T-helper 17 cell (primary cell): ENCODE data around the gene CNPPD1. TPM values are rescaled to one million over a fixed set of nuclear protein-coding genes. Genes with fewer than 3 reads are reported as not detected.
A peak's percentile ranks its signal among the peaks of the same experiment; 100 is the strongest.

Experiments
- ATAC-seq: fragments of 150-1000 bp; cut with Tn5 transposase; 2 replicates; pipeline ENCODE4 v1.10.0; 2021; ENCODE audit warnings: mild to moderate bottlenecking, moderate library complexity
- DNase-seq, 3 donors: peaks; one replicate each; pipeline versions ENCODE4 v3.0.0 to v3.0.0-alpha.2; 2020 to 2021
- H3K9me3 ChIP-seq: one replicate; pipeline ENCODE4 v1.7.0; 2013; ENCODE audit warnings: low read length, mild to moderate bottlenecking; ENCODE audit not compliant: control insufficient read depth, poor library complexity, severe bottlenecking
- H3K27ac Mint-ChIP-seq: one replicate; pipeline ENCODE4 v1.8.0; 2022; ENCODE audit warnings: mild to moderate bottlenecking, moderate library complexity, mixed read lengths
- H3K27me3 Mint-ChIP-seq: one replicate; pipeline ENCODE4 v1.8.0; 2022; ENCODE audit warnings: mixed read lengths
- H3K36me3 Mint-ChIP-seq: one replicate; pipeline ENCODE4 v1.8.0; 2022; ENCODE audit warnings: low read depth, mixed read lengths
- H3K4me1 Mint-ChIP-seq: one replicate; pipeline ENCODE4 v1.8.0; 2022; ENCODE audit warnings: mild to moderate bottlenecking, mixed read lengths
- H3K4me3 Mint-ChIP-seq: one replicate; pipeline ENCODE4 v1.8.0; 2022; ENCODE audit warnings: mild to moderate bottlenecking, moderate library complexity, mixed read lengths
- total RNA-seq, 4 donors: library from RNA in 2 of 4; stranded (reverse) in 2 of 4; gene quantifications; one replicate each; pipeline ENCODE4 v1.2.3 and lab custom pipeline; 2022 to 2026

The CNPPD1 gene
- total RNA-seq (10 to 100 TPM; 50.8 to 58.1 TPM), total RNA-seq (lab: John Stamatoyannopoulos, UW) (57.1 to 111 reads per million in 2 donors)

DNA sequence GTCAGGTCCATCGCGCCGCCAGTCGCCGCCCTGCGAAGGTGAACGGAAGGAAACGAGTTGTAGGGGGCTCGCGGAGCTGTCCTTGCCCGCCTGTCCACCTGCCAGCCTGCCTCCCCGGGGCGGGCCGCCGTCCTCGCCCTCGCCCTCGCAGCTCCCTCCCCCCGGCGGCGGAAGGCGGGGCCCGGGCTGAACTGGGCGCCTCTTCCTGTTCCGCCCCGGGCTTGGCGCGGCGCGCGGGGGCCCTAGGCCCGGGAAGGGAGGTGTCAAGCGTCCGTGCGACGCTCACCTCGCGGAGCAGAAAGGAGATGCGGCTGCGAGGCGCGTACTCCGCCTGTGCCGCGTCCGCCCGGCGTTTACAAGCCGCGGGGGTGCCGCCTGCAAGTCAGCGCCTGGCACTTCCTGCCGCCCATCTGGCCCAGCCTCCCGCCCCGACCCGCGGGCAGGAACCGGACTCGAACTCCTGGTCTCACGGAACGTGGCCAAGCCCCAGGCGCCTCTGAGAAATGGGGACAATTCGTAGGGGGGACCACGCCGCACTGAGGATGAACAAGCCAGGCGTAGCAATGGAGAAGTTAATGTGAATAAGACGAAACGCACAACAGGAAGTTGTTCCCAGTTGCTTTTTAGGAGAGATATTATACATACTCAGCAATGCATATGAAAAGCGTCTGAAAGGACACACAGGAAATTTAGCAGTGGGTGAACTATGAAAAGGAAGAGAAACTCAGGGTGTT lies at the start of gene CNPPD1:
CNPPD1 (minus strand) TSS at position 108 of the 734 bp plus-strand sequence; CDS start at position 11, 97 bp downstream.
- ATAC-seq (peak; percentile 79), DNase-seq (peak; percentile 83 to 88 (median 85))
- Mint-ChIP-seq H3K27ac (peak within 1 kb of the TSS; percentile 99), H3K4me3 (peak within 1 kb of the TSS; percentile 93), H3K36me3 (peaks cover 7% of the 10 kb centered on the region), H3K27me3 (no peaks in the 10 kb centered on the region), H3K4me1 (peaks cover 46% of the 10 kb centered on the region)
- no peaks in the 10 kb centered on the region for H3K9me3 ChIP-seq

DNA sequence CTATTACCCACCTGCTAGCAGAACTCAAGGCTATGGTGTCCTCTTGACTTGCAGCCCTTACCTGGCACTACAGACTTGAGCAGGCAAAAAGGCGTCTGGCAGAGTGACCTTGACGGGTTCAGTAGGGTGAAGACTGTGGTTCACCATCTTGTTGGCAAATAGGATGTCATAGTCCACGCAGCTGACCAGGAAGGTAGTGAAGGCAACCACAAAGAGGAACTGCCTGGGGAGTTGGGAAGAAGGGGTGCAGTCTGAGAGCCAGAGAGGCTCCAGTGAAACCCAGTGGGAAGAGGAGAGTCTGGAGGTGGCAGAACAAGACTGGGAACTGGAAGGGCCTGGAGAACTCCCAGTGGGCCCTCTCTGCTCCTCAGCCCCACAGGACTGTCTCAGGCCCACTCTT lies 48.6 kb upstream of the CNPPD1 start:
- H3K27ac Mint-ChIP-seq: peak overlapping the region; percentile 43
- no peak for DNase-seq
- no peak for ATAC-seq
- no peaks in the 10 kb centered on the region for H3K27me3 Mint-ChIP-seq
- no peak overlapping the region for H3K4me3 Mint-ChIP-seq
- no peaks in the 10 kb centered on the region for H3K9me3 ChIP-seq
- peaks cover 28% of the 10 kb centered on the region for H3K4me1 Mint-ChIP-seq
- H3K36me3 Mint-ChIP-seq: peaks cover 12% of the 10 kb centered on the region

DNA sequence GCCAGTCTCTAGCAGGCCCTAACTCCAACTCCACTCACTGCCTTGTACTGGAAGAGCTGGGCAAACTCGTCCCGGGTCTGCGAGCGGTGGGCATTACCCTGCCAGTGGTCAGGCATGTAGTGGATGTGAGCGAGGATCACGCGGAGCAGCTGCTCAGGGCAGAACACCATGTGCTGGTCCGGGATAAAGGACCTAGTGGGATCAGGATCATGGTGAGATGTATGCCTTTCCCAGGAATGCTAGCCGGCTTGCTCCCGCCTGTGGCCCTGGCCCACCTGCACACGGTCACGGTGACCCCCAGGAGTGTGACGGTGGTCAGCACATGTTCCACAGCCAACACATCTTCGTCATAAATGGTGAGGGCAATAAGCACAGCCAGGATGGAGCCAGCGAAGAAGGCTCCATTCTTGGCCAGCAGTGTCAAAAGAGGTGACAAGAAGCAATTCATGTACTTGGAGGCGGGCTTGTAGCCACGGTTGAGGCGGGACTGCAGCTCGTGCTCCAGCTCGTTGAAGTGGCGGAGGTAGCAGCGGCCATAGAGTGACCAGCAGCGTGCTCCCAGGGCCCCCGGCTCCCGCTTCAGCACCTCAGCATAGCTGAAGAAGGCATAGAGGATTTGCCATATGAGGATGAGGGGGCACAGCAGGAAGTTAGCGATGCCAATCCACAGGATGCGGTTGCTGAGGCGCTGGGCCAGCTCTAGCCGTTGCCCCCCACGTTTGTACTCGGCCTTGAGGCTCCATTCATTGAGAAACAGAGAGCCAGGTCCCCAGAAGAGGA lies 47.3 kb upstream of the CNPPD1 start:
- ATAC-seq: no peak
- Mint-ChIP-seq H3K4me1 (peaks cover 17% of the 10 kb centered on the region), H3K4me3 (no peak overlapping the region), H3K27ac (peak overlapping the region; percentile 54), H3K27me3 (no peaks in the 10 kb centered on the region), H3K36me3 (peaks cover 7% of the 10 kb centered on the region)
- no peak for DNase-seq
- no peaks in the 10 kb centered on the region for H3K9me3 ChIP-seq

DNA sequence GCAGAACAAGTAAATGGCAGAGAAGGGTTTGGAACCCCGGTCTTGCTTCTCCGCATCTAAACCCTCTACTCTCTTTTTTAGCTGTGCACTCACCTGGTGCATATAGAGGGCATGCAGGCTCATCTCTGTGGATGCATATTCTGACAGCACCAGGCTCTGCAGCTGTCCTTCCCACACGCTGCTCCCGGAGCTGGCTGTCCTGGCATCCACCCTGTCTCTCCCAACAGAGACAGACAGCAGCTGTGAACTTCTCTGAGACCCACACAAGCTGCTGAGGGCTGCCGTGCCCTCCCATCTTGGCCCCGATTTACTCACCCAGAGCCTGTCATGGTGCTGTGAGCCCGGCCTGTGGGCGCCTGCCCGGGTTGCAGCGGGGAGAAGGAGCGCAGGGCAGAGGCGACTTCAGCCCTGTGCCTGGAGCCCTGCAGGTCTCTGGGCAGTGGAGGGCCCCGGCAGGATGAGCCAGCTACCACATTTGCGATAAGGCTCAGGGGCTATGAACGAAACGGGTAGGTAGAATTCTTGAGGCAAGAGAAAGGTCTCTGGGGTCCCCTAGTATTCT lies 45.3 kb upstream of the CNPPD1 start:
- no peak for DNase-seq
- no peaks in the 10 kb centered on the region for H3K9me3 ChIP-seq
- H3K27me3 Mint-ChIP-seq: no peaks in the 10 kb centered on the region
- H3K4me1 Mint-ChIP-seq: peaks cover 19% of the 10 kb centered on the region
- no peak overlapping the region for H3K27ac Mint-ChIP-seq
- no peak for ATAC-seq
- H3K36me3 Mint-ChIP-seq: peaks cover 7% of the 10 kb centered on the region
- H3K4me3 Mint-ChIP-seq: no peak overlapping the region

DNA sequence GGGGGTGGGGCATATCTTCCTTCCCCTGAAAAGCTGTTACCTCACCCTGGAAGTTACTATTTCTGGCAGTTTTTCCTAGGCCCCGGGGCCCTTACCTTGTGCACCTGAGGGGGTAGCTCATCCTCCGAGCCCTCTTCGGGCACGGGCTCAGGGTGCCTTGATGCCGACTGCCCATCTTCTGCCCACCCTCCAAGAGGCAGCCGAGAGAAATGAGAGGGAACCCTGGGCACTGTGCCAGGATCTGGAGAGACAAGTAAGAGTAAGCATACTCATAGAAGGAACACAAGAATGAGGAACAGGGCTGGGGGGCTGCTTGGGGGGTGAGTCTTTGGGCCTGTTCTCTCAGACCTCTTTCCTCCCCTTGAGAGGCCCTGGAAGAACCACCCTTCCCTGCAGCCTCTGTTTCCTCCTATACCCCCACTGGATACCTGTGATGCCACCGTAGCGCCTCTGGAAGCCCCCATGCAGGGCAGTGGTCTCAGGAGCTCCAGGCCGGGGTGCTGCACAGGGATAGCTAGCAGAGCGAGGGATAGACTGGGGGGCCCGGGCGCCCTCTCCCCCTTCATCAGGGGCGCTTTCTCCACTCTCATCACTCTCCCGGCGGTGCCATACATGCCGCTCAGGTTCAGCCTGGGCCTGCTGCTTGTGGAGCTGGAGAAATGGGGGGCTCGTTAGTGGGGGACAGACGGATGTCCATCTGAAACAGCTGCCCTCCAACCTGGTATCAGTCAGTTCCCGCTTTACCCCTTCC lies 44.1 kb upstream of the CNPPD1 start:
- H3K4me1 Mint-ChIP-seq: peaks cover 16% of the 10 kb centered on the region
- no peak overlapping the region for H3K27ac Mint-ChIP-seq
- DNase-seq: no peak
- H3K36me3 Mint-ChIP-seq: peaks cover 7% of the 10 kb centered on the region
- no peaks in the 10 kb centered on the region for H3K9me3 ChIP-seq
- H3K4me3 Mint-ChIP-seq: no peak overlapping the region
- no peaks in the 10 kb centered on the region for H3K27me3 Mint-ChIP-seq
- ATAC-seq: no peak

DNA sequence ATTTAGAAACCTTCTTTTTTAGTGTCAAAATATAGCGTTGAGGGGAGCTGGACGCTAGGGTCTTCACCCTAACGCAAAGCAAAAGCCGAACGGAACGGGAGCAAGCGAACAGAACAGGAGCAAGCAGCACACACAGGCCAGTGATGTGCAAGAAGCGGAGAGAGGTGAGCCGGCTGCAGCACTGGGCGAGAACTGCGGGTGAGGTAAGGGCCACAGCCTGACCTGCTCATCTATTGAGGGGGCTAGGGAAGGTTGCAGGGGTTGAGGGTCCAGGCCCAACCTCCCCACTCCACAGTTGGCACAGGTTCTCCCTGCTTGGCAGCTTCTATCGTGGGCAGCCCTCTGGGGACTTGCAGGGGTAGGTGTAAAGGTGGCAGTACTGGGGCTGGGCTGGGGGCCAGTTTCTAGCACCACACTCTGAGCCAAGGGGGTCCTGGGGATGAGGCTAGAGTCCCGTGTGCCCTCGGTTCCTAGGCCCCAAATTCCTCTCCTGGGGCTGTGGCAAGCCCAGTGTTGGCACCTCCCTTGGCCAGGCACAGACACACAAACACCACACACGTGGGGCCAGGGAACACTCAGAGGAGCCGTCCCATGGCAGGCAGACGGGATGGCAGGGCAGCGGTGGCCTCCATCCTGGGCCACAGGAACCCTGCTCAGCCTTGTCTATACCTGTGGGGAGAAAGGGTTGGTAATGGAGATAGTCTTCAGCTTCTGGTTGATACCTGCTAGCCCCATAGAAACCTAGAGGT lies 43.2 kb upstream of the CNPPD1 start:
- H3K9me3 ChIP-seq: no peaks in the 10 kb centered on the region
- ATAC-seq (no peak), DNase-seq (no peak)
- Mint-ChIP-seq H3K36me3 (peaks cover 7% of the 10 kb centered on the region), H3K27ac (no peak overlapping the region), H3K4me1 (peaks cover 12% of the 10 kb centered on the region), H3K27me3 (no peaks in the 10 kb centered on the region), H3K4me3 (peak overlapping the region; percentile 62)

DNA sequence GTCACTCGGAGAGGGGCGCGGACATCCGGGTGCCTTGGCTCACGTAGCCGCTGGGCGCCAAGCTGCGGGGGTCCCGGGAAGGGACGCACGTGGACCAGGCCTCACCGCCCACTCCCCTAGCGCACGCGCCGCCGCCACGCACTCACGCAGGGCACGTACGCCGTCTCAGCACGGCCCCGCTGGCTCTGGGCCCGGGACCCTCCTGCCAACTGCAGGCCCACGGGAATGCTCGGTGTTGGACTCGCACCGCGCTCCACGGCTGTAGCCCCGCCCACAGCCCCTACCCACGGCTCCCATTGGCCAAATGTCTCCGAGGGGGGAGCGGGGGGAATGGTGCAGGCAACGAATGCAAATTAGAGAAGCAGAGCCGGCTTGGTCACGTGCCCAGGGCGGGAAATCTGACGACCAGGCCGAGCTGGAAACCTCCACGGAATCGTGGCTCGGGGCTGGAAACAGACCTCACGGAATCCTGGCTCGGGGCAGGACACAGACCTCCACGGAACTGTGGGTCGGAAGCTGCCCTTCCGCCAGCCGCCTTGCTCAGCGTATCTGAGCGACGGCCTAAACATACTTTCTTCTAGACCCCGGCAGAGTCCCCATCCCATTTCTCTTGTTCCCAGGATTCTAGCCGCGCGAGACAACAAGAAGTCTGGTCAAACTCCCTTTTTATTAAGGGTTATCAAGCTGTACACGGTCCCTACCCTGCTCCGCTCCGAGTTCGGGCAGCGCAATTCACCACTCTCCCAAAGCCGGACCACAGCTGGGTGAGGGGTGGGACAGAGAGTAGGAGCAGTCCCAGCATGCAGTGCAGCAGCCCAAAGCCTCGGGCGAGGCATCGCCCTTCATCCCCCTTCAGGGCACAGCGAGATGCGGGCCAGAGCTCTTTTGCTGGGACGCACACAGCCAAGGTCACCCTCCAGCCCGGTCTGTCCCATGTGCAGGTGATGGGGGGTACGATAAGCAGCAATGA lies 42.3 kb upstream of the CNPPD1 start, which contains the start of gene ABCB6:
ABCB6 (minus strand) TSS at position 227 of the 970 bp plus-strand sequence. CDS start 285 bp downstream, outside the sequence.
- H3K4me1 Mint-ChIP-seq: peaks cover 10% of the 10 kb centered on the region
- ATAC-seq (peak; percentile 92), DNase-seq (peak; percentile 76 to 82 (median 77))
- H3K27me3 Mint-ChIP-seq: no peaks in the 10 kb centered on the region
- peaks cover 7% of the 10 kb centered on the region for H3K36me3 Mint-ChIP-seq
- H3K9me3 ChIP-seq: no peaks in the 10 kb centered on the region
- H3K27ac Mint-ChIP-seq: peak within 1 kb of the TSS; percentile 73
- peak within 1 kb of the TSS; percentile 89 for H3K4me3 Mint-ChIP-seq

DNA sequence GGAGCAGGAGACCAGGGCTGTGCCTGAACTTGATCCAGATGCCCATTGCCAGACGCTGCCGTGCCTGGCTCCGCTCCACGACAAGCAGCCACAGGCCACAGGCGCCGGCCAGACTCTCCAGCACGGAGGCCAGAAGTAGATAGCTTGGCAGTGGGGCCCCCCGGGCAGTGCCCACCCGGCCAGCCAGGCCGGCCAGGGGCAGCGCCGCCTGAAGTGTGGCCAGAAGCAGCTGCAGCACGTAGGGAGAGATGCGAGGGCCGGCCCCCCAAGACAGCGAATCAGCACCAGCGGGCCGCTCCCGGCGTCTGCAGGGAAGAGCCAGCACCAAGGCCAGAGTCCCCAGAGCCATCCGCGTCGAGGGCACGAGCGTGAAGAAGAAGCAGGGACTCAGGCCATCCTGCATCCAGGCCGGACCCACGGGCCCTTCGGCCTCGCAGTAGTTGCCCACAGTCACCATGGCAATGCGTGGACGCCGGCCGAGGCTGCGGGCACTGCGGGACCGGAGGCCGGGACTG lies 41.5 kb upstream of the CNPPD1 start:
- Mint-ChIP-seq H3K36me3 (peaks cover 4% of the 10 kb centered on the region), H3K27me3 (no peaks in the 10 kb centered on the region), H3K4me3 (peak overlapping the region; percentile 89), H3K27ac (peak overlapping the region; percentile 73), H3K4me1 (peaks cover 10% of the 10 kb centered on the region)
- peak; percentile 50 for ATAC-seq
- H3K9me3 ChIP-seq: no peaks in the 10 kb centered on the region
- DNase-seq: peak in 1 of 3 donors; percentile 23

DNA sequence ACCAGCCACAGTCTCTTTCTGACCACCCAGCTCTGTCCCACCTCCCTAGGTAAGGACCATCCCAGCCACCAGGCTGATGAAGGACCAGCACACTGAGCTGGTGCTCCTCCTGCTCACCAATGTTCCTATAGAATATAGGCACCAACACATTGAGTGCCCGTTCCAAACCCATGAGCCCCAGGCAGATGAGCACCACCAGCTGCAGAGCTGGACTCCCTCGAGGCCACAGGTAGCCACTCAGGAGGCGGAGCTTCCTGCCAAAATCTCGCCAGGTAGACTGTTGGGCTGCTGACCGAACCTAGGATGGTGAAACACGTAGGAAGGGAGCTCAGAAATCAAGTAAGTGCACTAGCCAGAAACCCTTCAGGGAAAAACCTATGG lies 39.8 kb upstream of the CNPPD1 start:
- H3K27me3 Mint-ChIP-seq: no peaks in the 10 kb centered on the region
- H3K9me3 ChIP-seq: no peaks in the 10 kb centered on the region
- H3K27ac Mint-ChIP-seq: no peak overlapping the region
- H3K4me1 Mint-ChIP-seq: peaks cover 9% of the 10 kb centered on the region
- peaks cover 2% of the 10 kb centered on the region for H3K36me3 Mint-ChIP-seq
- DNase-seq (no peak), ATAC-seq (no peak)
- H3K4me3 Mint-ChIP-seq: no peak overlapping the region

DNA sequence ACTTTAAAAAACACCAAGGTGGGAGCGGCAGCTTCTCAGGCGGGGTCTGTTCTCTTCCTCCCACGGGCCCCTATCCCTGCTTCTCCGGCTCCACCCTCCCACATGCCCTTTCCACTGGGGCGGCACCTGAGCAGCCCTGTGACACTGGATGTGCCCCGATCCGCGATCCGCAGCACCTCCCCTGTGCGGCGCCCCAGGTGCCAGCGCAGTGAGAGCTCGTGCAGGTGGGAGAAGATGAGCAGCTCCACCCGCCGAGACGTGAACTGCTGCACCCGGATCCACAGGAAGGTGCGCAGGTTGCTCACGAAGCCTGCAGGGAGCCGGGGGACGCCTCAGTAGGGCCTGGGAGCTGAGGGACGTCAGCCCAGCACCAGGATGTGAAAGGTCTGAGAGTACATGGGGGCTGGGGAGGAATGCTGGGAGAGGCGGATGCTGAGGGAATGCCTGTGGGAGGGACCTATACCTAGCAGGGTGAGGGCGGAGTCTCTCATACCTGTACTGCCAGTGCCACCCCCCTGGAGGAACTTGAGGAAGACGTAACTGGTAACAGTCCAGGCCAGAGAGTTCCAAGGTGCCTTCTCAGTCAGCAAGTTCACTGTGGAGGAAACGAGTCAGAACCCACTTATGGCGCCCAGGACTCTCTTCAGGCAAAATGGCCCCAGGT lies 39.3 kb upstream of the CNPPD1 start:
- Mint-ChIP-seq H3K4me3 (no peak overlapping the region), H3K4me1 (peaks cover 10% of the 10 kb centered on the region), H3K27me3 (no peaks in the 10 kb centered on the region), H3K27ac (no peak overlapping the region), H3K36me3 (no peaks in the 10 kb centered on the region)
- DNase-seq (no peak), ATAC-seq (no peak)
- no peaks in the 10 kb centered on the region for H3K9me3 ChIP-seq

DNA sequence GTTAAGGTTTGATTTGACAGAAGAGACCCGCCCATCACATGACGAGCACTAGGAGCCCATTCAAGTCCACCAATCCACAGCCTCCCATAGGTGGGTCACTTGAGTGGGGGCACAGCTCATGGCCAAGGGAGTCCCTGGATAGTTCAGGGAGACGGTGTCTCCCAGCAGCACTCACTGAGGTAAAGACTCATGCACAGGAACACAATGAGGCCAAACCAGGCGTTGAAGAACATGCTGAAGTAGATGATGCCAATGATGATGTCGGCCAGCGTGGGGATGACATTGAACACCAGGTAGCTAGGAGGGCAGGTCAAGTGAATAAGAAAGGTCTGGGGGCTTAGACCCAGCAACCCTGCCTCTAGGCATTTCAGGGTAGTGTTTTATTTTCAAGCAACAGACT lies 38.1 kb upstream of the CNPPD1 start:
- H3K4me3 Mint-ChIP-seq: no peak overlapping the region
- H3K27ac Mint-ChIP-seq: no peak overlapping the region
- H3K4me1 Mint-ChIP-seq: peaks cover 11% of the 10 kb centered on the region
- H3K9me3 ChIP-seq: no peaks in the 10 kb centered on the region
- H3K27me3 Mint-ChIP-seq: no peaks in the 10 kb centered on the region
- H3K36me3 Mint-ChIP-seq: no peaks in the 10 kb centered on the region
- no peak for ATAC-seq
- no peak for DNase-seq
